Fibroblast of villous mesenchyme (primary cell): ENCODE data around the gene FNIP2. TPM values are rescaled to one million over a fixed set of nuclear protein-coding genes. Genes with fewer than 3 reads are reported as not detected.
A peak's percentile ranks its signal among the peaks of the same experiment; 100 is the strongest.

Experiments used
- DNase-seq: peaks from one replicate; pipeline ENCODE4 v3.0.0-alpha.2; 2010; ENCODE audit warnings: low read depth
- H3K4me3 ChIP-seq: 2 replicates; pipeline ENCODE4 v1.5.1; 2011; ENCODE audit warnings: low read depth, mild to moderate bottlenecking, low read length
- total RNA-seq: library from RNA; depleted of rRNA; stranded (reverse); fragments of >200 nt; gene quantifications from 2 replicates; pipeline ENCODE4 v1.2.3, GENCODE V29; 2012
- TF ChIP-seq, protein P1 (sequence below): IDR thresholded peaks from 2 replicates; pipeline ENCODE4 v1.5.1; 2012; ENCODE audit warnings: low read depth, mild to moderate bottlenecking, low read length; ENCODE audit not compliant: insufficient read depth

FNIP2 gene
- 24.6 and 43.5 TPM in 2 replicates for total RNA-seq

DNA sequence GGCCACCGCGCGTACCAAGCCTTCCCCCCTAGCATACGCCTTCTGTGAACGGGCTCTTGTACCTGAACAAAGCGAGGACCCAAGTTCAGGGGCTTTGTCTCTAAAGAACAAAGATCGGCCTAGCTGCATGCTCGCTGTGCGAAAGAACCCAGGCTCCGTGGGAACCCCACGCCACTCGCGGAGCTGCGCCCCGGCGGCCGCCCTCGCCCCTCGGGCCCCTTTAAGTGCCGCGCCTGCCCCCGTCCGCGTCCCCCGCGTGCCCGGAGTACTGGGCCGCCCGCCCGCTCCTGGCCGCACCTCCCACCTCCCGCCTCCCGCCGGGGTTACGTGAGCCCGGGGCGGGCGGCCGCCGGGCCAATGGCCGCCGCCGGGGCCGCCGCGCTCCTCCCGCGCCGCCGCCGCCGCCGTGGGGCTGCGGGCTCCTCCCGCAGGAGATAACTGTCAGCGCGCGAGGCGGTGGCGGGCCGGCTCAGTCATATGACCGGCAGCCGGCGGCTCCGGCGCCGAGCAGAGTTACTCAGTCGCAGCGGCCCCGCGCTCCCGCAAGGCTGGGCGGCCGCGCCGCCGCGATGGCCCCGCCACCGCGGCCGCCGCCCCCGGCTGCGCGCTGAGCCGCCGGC is at the start of gene FNIP2:
FNIP2 (plus strand) TSS at position 472 of the 620 bp plus-strand sequence. CDS start 187 bp downstream, outside the sequence.
- TF ChIP-seq, protein P1, sequence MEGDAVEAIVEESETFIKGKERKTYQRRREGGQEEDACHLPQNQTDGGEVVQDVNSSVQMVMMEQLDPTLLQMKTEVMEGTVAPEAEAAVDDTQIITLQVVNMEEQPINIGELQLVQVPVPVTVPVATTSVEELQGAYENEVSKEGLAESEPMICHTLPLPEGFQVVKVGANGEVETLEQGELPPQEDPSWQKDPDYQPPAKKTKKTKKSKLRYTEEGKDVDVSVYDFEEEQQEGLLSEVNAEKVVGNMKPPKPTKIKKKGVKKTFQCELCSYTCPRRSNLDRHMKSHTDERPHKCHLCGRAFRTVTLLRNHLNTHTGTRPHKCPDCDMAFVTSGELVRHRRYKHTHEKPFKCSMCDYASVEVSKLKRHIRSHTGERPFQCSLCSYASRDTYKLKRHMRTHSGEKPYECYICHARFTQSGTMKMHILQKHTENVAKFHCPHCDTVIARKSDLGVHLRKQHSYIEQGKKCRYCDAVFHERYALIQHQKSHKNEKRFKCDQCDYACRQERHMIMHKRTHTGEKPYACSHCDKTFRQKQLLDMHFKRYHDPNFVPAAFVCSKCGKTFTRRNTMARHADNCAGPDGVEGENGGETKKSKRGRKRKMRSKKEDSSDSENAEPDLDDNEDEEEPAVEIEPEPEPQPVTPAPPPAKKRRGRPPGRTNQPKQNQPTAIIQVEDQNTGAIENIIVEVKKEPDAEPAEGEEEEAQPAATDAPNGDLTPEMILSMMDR: no peak
- peak; percentile 80 for DNase-seq
- H3K4me3 ChIP-seq: peak within 1 kb of the TSS; percentile 82

GRCh38 chr4:158721680-158722079 is 47.1 kb upstream of the FNIP2 start:
- TF ChIP-seq, protein P1: no peak

GRCh38 chr4:158722291-158722916 is 46.4 kb upstream of the FNIP2 start:
- H3K4me3 ChIP-seq: peak overlapping the region; percentile 98
- TF ChIP-seq, protein P1: no peak
- DNase-seq: peak; percentile 48

More at GRCh38 chr4:158721680-158722079, 47.1 kb upstream of the FNIP2 start:
- no peak for DNase-seq
- H3K4me3 ChIP-seq: no peak overlapping the region

DNA sequence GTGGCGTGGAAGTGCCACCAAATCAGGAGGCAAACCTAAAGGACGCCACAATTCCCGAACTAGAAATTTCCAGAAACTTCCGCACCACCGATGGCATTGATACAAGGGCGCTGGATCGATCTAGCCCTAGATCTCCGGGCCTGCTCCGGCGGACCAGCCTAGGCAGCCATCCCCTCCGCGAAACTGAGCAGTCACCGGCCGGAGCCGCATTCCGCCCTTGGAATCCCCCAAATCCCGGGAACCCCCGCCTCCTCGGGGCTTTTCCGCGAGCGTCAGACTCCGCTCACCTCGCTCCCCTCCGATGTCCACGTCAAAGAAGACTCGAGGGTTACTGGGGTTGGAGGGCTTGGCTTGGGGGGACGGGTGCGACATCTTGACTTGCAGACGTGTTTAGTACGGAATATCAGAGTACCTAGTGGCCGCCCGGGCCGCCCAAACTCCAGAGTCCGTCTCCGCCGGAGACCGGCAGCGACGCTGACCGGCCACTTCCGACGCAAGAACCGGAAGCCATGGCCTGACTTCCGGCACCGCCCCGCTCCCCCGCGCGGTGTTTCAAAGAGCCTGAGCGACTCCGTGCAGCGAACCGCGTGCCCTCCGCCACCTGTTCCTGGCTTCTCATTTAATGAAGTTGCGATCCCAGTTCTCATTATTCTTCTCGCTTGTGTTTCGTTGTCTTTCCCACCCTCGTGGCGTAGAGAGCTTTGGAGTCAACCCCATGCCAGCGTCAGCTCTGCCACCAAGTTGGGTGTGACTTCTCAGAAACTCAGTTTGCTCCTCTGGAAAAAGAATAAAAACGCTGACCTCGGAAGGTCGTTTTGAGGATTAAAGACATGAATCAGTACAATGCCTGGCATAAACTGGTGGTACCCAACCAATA is 45.7 kb upstream of the FNIP2 start, which contains the start of gene PPID:
PPID (minus strand) TSS at position 480 of the 877 bp plus-strand sequence; CDS start at position 372, 108 bp downstream.
- DNase-seq: peak; percentile 74
- peak within 1 kb of the TSS; percentile 98 for H3K4me3 ChIP-seq
- TF ChIP-seq, protein P1: no peak

DNA sequence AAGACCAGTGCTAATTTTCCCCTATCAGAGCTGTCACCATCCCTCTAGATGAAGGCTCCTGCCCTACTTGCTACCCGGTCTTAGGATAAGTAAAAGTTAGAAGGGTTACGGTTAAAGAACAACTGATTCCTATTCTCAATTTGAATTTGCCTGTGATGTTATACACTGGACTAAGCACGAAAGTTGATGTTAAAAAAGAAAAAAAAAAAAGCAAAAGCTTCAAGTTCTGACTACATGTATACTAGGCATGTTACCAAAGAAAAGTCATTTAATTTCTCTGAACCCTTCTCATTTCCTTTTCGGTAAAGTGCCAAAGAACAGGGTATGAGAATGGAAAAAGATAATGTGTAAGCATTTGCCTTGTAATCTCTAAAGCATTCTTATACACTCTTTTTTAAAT is 44.2 kb upstream of the FNIP2 start:
- no peak overlapping the region for H3K4me3 ChIP-seq
- no peak for DNase-seq
- TF ChIP-seq, protein P1: no peak

GRCh38 chr4:158726633-158727032 is 42.2 kb upstream of the FNIP2 start:
- no peak for DNase-seq
- TF ChIP-seq, protein P1: no peak
- H3K4me3 ChIP-seq: no peak overlapping the region
